Omental fat pad (tissue), 4 donors: Measurements from ENCODE around the gene ASPN. TPM values are rescaled to one million over a fixed set of nuclear protein-coding genes. Genes with fewer than 3 reads are reported as not detected.
"Not testable (repeated sequence)": the region's sequence is repeated elsewhere in the genome, so short reads cannot be mapped to it uniquely, and the experiment has no call there.

ENCODE experiments used
- ATAC-seq: fragments of 150-250 bp; one replicate; pipeline ENCODE4 v1.9.1; 2016; ENCODE audit warnings: mild to moderate bottlenecking, moderate library complexity; ENCODE audit not compliant: low FRiP score
- DNase-seq: peaks from one replicate; pipeline ENCODE4 v3.0.0-alpha.2; 2019; ENCODE audit warnings: low spot score
- total RNA-seq, 4 donors: library from RNA; depleted of rRNA; stranded (reverse); fragments of >200 nt; gene quantifications; one replicate each; pipeline ENCODE4 v1.1.0, GENCODE V29; 2016
- TF ChIP-seq, protein P1 (sequence below), 3 donors: fragments of 450-650 bp; IDR thresholded peaks; one replicate each; pipeline ENCODE4 v1.5.1; 2016 to 2017; ENCODE audit warnings: antibody characterized with exemption in 3 of 3, mild to moderate bottlenecking in 3 of 3, moderate library complexity in 2 of 3

Gene ASPN
- total RNA-seq, 4 donors from 2014 or later: 4.8 to 17.7 (median 11.4) TPM

DNA sequence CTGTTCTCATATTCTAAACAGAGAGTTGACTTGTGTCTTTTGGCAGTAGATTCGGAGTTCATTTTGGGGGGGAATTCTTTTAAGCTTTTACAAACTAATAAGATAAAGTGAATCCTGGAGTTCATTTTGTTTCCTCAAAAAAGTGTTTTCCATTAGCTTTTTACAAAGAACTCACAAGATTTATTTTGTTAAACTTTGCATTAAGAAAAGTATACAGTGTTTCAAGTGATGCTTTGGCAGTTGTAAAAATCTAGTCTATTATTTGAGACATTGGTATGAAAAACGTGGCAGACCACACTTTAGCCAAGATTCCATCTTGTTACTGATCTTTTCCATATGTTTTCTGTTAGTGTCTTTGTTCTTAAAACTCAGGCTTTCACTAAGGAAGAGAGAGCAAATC is 56.8 kb downstream of the ASPN start:
- TF ChIP-seq, protein P1, sequence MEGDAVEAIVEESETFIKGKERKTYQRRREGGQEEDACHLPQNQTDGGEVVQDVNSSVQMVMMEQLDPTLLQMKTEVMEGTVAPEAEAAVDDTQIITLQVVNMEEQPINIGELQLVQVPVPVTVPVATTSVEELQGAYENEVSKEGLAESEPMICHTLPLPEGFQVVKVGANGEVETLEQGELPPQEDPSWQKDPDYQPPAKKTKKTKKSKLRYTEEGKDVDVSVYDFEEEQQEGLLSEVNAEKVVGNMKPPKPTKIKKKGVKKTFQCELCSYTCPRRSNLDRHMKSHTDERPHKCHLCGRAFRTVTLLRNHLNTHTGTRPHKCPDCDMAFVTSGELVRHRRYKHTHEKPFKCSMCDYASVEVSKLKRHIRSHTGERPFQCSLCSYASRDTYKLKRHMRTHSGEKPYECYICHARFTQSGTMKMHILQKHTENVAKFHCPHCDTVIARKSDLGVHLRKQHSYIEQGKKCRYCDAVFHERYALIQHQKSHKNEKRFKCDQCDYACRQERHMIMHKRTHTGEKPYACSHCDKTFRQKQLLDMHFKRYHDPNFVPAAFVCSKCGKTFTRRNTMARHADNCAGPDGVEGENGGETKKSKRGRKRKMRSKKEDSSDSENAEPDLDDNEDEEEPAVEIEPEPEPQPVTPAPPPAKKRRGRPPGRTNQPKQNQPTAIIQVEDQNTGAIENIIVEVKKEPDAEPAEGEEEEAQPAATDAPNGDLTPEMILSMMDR (IDR thresholded peaks at IDR 0.05): no peak
- ATAC-seq (no peak), DNase-seq (no peak)

DNA sequence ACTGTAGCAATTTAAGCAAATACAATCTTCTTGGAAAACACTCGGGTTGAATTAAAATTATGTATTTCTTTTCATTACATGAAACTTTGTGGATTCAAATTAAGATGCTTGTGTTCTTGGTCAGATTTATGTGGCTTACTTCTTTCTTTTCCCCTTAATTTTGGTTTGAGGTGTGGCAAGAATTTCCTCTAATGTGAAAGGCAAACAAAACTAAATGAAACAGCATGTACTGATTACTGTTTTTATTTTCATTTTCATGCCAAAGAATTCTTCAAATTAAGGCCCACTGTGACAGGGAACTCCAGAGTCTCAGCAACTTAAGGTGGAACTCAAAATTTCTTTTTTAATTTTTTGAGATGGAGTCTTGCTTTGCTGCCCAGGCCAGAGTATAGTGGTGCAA is 58.0 kb downstream of the ASPN start, which contains the start of gene OMD:
Gene OMD (minus strand): TSS at position 132 of the 400 bp plus-strand sequence. CDS start 6,913 bp downstream, outside the sequence.
- no peak for DNase-seq
- TF ChIP-seq, protein P1 (IDR thresholded peaks at IDR 0.05): no peak
- ATAC-seq: no peak

DNA sequence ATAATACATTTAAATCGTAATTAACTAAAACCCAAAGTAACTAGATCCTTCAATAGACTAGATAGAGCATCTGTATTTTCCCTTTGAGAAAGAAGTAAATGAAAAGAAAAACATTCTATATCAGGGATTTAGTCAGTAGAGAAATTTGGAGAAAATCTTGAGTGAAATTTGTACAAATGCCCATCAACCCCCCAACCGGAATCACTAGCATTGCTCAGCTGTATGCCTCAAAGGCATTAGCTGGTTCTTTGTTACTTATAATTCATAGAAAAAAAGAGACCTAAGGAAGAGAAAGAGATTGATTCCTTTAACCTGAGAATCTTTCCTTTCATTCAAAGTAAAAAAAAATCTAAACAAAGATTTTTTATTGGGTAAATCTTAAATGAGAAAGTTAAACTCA is 58.7 kb downstream of the ASPN start:
- ATAC-seq: no peak

DNA sequence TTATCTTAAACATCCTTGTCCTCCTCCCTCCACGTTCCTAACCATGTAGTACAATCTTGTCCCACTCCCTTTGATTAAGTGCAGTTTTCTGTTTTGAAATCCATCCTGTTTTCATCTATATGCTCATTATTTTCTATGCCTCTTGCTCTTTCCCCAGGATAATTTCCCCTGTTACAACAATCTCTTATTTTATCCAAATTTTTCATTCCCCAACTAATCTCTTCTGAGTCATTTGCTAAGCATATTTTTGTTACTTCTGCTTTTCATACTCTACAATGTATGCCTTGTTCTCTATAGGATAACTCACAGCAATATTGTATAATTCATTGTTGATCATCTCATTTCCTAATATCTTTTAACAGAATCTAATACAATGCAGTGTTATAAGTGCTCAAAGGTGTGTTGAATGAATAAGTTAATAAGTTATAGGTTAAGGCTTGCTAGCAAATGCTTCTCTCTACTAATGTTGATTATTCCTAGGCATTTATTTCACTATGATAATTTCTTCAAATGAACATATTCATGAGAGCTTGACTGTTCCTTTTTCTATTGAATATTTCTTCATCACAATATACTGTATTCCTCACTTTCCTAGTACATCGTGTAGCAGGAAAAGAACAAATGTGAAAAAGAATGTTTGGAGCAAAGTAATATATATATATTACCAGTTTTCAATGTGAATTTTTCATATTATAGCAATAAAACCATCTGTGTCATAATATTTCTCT is 59.5 kb downstream of the ASPN start:
- ATAC-seq (no peak), DNase-seq (no peak)
- TF ChIP-seq, protein P1 (IDR thresholded peaks at IDR 0.05): no peak

More for the DNA sequence above, 58.7 kb downstream of the ASPN start:
- DNase-seq: no peak
- TF ChIP-seq, protein P1 (IDR thresholded peaks at IDR 0.05): no peak

DNA sequence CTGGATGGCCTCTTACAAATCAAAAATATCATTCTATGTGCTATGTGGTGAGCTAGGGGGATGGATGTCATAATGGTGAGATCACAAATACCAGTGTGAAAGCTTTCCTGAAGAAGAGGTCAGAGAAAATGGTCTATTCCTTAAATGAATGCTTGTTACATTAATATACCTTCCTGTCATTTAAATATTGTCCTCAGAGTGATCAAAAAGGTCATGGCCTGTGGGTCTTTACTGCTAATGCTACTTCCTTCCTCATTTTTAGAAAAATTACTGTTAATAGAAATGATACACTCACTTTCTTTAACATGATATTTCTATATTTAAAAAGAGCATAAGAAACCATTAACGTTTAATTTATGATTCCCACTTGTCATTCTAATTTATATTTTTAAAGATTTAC is 67.7 kb downstream of the ASPN start:
- TF ChIP-seq, protein P1 (IDR thresholded peaks at IDR 0.05): no peak
- no peak for DNase-seq
- no peak for ATAC-seq

DNA sequence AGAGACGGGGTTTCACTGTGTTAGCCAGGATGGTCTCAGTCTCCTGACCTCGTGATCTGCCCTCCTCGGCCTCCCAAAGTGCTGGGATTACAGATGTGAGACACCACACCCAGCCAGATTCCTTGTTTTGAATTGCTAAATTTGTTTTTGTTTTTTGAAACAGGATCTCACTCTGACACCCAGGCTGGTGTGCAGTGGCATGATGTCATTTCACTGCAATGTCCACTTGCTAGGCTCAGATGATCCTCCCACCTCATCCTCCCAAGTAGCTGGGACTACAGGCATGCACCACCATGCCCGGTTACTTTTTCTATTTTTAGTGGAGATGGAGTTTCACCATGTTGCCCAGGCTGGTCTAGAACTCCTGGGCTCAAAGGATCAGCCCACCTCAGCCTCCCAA is 71.1 kb downstream of the ASPN start:
- ATAC-seq, DNase-seq: not testable (repeated sequence)

DNA sequence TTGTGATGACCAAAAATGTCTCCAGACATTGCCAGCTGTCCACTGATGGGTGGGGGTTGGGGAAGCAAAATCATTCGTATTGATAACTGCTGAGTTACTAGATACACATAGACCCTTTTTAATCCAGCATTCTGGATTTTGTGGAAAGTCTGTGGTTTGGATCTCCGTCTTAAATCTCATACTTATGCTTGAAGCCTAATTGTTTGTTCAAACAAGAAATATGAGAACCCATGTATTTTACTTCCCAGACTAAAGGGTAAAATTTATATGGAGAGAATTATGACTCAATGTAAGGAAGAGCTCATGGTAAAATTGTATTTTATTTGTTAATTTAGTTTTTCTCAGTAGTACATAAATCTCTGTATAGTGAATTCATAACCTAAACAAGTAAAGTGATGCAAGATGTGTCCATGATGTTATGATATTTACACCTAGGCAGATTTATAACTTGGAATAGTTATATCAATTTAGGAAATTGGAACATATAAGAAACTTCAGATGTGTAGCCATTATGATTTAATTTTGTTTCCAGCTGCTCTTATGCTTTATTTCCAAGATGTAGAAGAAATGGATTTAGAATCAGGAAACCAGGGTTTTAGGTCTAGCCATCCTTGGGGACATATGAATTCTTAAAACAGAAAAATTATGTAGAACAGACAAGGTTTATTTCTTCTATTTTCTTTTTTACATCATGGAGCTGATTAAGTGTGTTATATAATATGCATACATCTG is 73.4 kb downstream of the ASPN start:
- TF ChIP-seq, protein P1 (IDR thresholded peaks at IDR 0.05): no peak
- ATAC-seq (no peak), DNase-seq (no peak)
